H1 (cell line): ENCODE measurements around the gene FBXW8. TPM values are rescaled to one million over a fixed set of nuclear protein-coding genes. Genes with fewer than 3 reads are reported as not detected.

ENCODE experiments used
- CHD1 ChIP-seq: IDR thresholded peaks from 2 replicates; pipeline ENCODE4 v1.6.1; 2012; ENCODE audit warnings: low read depth, low read length, improper control_type of control experiment
- KDM4A ChIP-seq: IDR thresholded peaks from one replicate; pipeline ENCODE4 v1.7.1; 2012; ENCODE audit warnings: low read depth, mild to moderate bottlenecking, moderate library complexity, low read length, inconsistent platforms; ENCODE audit not compliant: severe bottlenecking
- MAX ChIP-seq: IDR thresholded peaks from 2 replicates; pipeline ENCODE4 v1.6.1; 2012; ENCODE audit warnings: inconsistent platforms
- RXRA ChIP-seq: IDR thresholded peaks from 2 replicates; pipeline ENCODE4 v1.6.1; 2011; ENCODE audit warnings: low read depth, mild to moderate bottlenecking, low read length, moderate library complexity; ENCODE audit not compliant: insufficient read depth
- SIRT6 ChIP-seq: IDR thresholded peaks from one replicate; pipeline ENCODE4 v1.7.1; 2012; ENCODE audit warnings: low read length, inconsistent platforms
- SUZ12 ChIP-seq: fragments of 200-600 bp; sonication (generic); IDR thresholded peaks from 2 replicates; pipeline ENCODE4 v1.6.1; 2012; ENCODE audit warnings: mild to moderate bottlenecking, inconsistent platforms, low read length, moderate library complexity, mixed read lengths
- TAF1 ChIP-seq: IDR thresholded peaks from 2 replicates; pipeline ENCODE4 v1.6.1; 2011; ENCODE audit warnings: mild to moderate bottlenecking, low read depth, low read length
- TCF12 ChIP-seq: IDR thresholded peaks from 2 replicates; pipeline ENCODE4 v1.6.1; 2011; ENCODE audit warnings: low read depth, mild to moderate bottlenecking, low read length
- ZNF274 ChIP-seq: IDR thresholded peaks from 2 replicates; pipeline ENCODE4 v1.7.0; 2012; ENCODE audit warnings: low read length, borderline replicate concordance; ENCODE audit errors: extremely low read depth
- polyA plus RNA-seq, 7 experiments: library from polyadenylated mRNA; depleted of rRNA in 3 of 7; stranded (reverse) in 5 of 7; unstranded in 2 of 7; fragments of >200 nt in 5 of 7; fragments of 200-250 nt in 2 of 7; gene quantifications; 1 replicate in 5 of 7; 2 replicates in 1 of 7; 4 replicates in 1 of 7; pipeline versions ENCODE4 v1.2.1 to v1.2.3, GENCODE V29; 2011 to 2013; ENCODE audit warnings: missing spikeins in 2 of 7, mixed read lengths in 2 of 7
- total RNA-seq: library from RNA; stranded (reverse); fragmentation: NEBNext Ultra II Directional; extraction: Animal tissue kit (Norgen Biotek cat#: 25700); gene quantifications from 2 replicates; pipeline ENCODE4 v1.2.1, GENCODE V29; 2021

FBXW8 gene
- total and polyA plus RNA-seq, 2 of the 8 experiments (the other 6 are each of a cell fraction or from before 2014, with no cell fraction given) = 15.8 to 16.0 TPM

- TF ChIP-seq TAF1 (no peak), SIRT6 (no peak), KDM4A (no peak), ZNF274 (no peak), MAX (no peak), RXRA (no peak), TCF12 (no peak), CHD1 (no peak), SUZ12 (no peak)
- TF ChIP-seq, all 59 proteins: peak for 0
Observed at GRCh38 chr12:116990971-116991966, 80.5 kb downstream of the FBXW8 start (continued).
